GM15510 (cell line): ENCODE results near the gene RUNX1.

Source experiments
- POLR2A ChIP-seq: IDR thresholded peaks from 3 replicates; pipeline ENCODE4 v1.6.1; 2011; ENCODE audit warnings: borderline replicate concordance; ENCODE audit not compliant: insufficient read length; ENCODE audit errors: extremely low read depth

Gene RUNX1

GRCh38 chr21:35032474-35033263 is 16.4 kb downstream of the RUNX1 start:
- no peak for TF ChIP-seq POLR2A

GRCh38 chr21:35028451-35028978 is 20.6 kb downstream of the RUNX1 start:
- no peak for TF ChIP-seq POLR2A

- no peak for TF ChIP-seq POLR2A
These were observed 21.3 kb downstream of the RUNX1 start for GRCh38 chr21:35027563-35028450.

GRCh38 chr21:35026617-35027562 is 22.2 kb downstream of the RUNX1 start:
- no peak for TF ChIP-seq POLR2A

GRCh38 chr21:35026153-35026500 is 23.0 kb downstream of the RUNX1 start:
- TF ChIP-seq POLR2A, result no peak

GRCh38 chr21:35025206-35026152 is 23.6 kb downstream of the RUNX1 start:
- TF ChIP-seq POLR2A, result no peak

GRCh38 chr21:35024513-35024912 is 24.6 kb downstream of the RUNX1 start:
- TF ChIP-seq POLR2A, result no peak

- no peak for TF ChIP-seq POLR2A
These were observed 25.1 kb downstream of the RUNX1 start for GRCh38 chr21:35024071-35024420.

GRCh38 chr21:35023396-35024070 is 25.6 kb downstream of the RUNX1 start:
- TF ChIP-seq POLR2A, result no peak

- no peak for TF ChIP-seq POLR2A
These were observed 27.6 kb downstream of the RUNX1 start for GRCh38 chr21:35021546-35021945.

- TF ChIP-seq POLR2A, result no peak
These were observed 28.2 kb downstream of the RUNX1 start for GRCh38 chr21:35020902-35021301.

GRCh38 chr21:35020436-35020835 is 28.7 kb downstream of the RUNX1 start:
- no peak for TF ChIP-seq POLR2A

- no peak for TF ChIP-seq POLR2A
These were observed 29.5 kb downstream of the RUNX1 start for GRCh38 chr21:35019631-35020032.
